CD8-positive, alpha-beta memory T cell (primary cell): ENCODE data around the gene AARS2. TPM values are rescaled to one million over a fixed set of nuclear protein-coding genes. Genes with fewer than 3 reads are reported as not detected.

Source experiments
- polyA plus RNA-seq: library from polyadenylated mRNA; unstranded; fragments of 300-500 nt; fragmentation: Illumina TruSeq; gene quantifications from one replicate; pipeline ENCODE4 v1.2.3, GENCODE V29; 2021
- total RNA-seq, 2 experiments: library from RNA; stranded (reverse); gene quantifications; one replicate each; pipeline ENCODE4 v1.2.3, GENCODE V29; 2021

AARS2 gene
- total and polyA plus RNA-seq, 3 experiments from 2014 or later: 10.4 to 27.7 (median 25.8) TPM

Other genes starting within 250 kb of the AARS2 start
- gene MRPL14, start 185.9 kb downstream of the AARS2 start, total RNA-seq: 10 to 100 TPM; 48.5 to 48.7 TPM
- 108 TPM for gene MRPL14, start 185.9 kb downstream of the AARS2 start, polyA plus RNA-seq
- 10 to 100 TPM; 18.4 to 20.3 TPM for gene TMEM63B, start 185.8 kb downstream of the AARS2 start, total RNA-seq
- gene TMEM63B, start 185.8 kb downstream of the AARS2 start, polyA plus RNA-seq: 1.9 TPM
- gene CAPN11, start 154.5 kb downstream of the AARS2 start, total RNA-seq: not detected
- gene CAPN11, start 154.5 kb downstream of the AARS2 start, polyA plus RNA-seq: not detected
- gene MYMX, start 96.4 kb downstream of the AARS2 start, total RNA-seq: not detected
- gene MYMX, start 96.4 kb downstream of the AARS2 start, polyA plus RNA-seq: not detected
- 100 to 1,000 TPM; 116 TPM for gene SLC29A1, start 89.8 kb downstream of the AARS2 start, total RNA-seq
- 3.6 TPM for gene SLC29A1, start 89.8 kb downstream of the AARS2 start, polyA plus RNA-seq
- gene HSP90AB1, start 66.2 kb downstream of the AARS2 start, total RNA-seq: 1,000 to 10,000 TPM; 2,387 to 2,400 TPM
- gene HSP90AB1, start 66.2 kb downstream of the AARS2 start, polyA plus RNA-seq: 460 TPM
- gene SLC35B2, start 55.8 kb downstream of the AARS2 start, total RNA-seq: 10 to 100 TPM; 34.8 to 35.7 TPM
- 49.0 TPM for gene SLC35B2, start 55.8 kb downstream of the AARS2 start, polyA plus RNA-seq
- gene NFKBIE, start 47.8 kb downstream of the AARS2 start, total RNA-seq: 10 to 100 TPM; 33.1 to 34.3 TPM
- 5.3 TPM for gene NFKBIE, start 47.8 kb downstream of the AARS2 start, polyA plus RNA-seq
- not detected for gene TMEM151B, start 42.9 kb downstream of the AARS2 start, total RNA-seq
- gene TMEM151B, start 42.9 kb downstream of the AARS2 start, polyA plus RNA-seq: not detected
- not detected for gene SPATS1, start 29.3 kb upstream of the AARS2 start, total RNA-seq
- not detected for gene SPATS1, start 29.3 kb upstream of the AARS2 start, polyA plus RNA-seq
- gene CDC5L, start 74.4 kb upstream of the AARS2 start, total RNA-seq: 10 to 100 TPM; 27.4 to 29.9 TPM
- gene CDC5L, start 74.4 kb upstream of the AARS2 start, polyA plus RNA-seq: 14.9 TPM